HG03457 (cell line): ENCODE results near the gene TMEM214.

Experiments
- ATAC-seq: cut with Tn5 transposase; IDR thresholded peaks from one replicate; pipeline ENCODE4 v1.9.1; 2021; ENCODE audit warnings: moderate number of reproducible peaks; ENCODE audit not compliant: unreplicated experiment

TMEM214 gene

DNA sequence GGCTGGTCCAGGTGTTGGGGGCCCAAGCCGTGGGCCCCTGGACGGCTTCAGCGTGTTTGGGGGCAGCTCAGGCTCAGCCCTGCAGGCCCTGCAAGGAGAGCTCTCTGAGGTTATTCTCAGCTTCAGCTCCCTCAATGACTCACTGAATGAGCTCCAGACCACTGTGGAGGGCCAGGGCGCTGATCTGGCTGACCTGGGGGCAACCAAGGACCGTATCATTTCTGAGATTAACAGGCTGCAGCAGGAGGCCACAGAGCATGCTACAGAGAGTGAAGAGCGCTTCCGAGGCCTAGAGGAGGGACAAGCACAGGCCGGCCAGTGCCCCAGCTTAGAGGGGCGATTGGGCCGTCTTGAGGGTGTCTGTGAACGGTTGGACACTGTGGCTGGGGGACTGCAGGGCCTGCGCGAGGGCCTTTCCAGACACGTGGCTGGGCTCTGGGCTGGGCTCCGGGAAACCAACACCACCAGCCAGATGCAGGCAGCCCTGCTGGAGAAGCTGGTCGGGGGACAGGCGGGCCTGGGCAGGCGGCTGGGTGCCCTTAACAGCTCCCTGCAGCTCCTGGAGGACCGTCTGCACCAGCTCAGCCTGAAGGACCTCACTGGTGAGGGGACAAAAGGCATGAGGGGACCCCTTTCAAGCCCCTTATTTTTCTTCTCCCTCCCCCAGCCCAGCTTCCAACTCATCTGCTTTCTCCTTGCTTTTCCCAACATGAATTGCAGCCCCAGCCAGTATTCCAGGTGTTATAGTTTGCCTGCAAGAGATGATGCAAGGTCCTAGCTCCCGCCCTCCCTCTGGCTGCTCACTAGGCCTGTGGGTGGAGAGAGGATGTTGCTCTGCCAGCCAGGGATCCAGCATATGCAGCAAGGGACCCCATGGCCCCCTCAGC is 50.9 kb downstream of the TMEM214 start:
- ATAC-seq: no peak

GRCh38 chr2:27084297-27085061 is 51.7 kb downstream of the TMEM214 start:
- ATAC-seq: no peak

DNA sequence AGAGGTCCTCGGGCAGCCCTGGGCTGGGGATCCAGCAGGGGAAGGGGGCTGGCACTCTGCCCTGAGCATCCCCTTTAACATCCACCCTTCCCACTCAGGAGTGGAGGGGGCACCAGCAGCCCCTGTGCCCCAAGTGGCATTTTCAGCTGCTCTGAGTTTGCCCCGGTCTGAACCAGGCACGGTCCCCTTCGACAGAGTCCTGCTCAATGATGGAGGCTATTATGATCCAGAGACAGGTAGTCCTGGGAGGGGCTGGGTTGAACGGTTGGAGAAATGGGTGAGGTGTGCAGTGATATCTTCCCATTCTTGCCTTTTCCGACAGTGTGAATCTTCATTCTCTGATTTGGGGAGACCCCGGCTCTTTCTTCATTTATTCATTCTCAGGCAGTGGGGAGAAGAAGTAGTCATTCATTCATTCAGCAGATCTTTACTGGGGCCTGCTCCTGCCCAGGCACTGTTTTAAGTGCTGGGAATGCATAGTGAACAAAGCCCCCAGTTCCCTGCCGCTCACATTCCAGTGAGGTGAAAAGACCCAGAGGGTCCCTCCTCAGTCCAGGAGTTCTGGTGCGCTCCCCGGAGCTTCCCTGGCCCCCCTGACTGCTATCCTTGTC is 52.4 kb downstream of the TMEM214 start:
- no peak for ATAC-seq

DNA sequence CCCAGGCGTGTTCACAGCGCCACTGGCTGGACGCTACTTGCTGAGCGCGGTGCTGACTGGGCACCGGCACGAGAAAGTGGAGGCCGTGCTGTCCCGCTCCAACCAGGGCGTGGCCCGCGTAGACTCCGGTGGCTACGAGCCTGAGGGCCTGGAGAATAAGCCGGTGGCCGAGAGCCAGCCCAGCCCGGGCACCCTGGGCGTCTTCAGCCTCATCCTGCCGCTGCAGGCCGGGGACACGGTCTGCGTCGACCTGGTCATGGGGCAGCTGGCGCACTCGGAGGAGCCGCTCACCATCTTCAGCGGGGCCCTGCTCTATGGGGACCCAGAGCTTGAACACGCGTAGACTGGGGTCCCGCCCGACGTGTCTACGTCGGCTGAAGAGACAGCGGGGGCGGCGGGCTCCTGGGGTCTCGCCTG is 52.9 kb downstream of the TMEM214 start:
- ATAC-seq: no peak

DNA sequence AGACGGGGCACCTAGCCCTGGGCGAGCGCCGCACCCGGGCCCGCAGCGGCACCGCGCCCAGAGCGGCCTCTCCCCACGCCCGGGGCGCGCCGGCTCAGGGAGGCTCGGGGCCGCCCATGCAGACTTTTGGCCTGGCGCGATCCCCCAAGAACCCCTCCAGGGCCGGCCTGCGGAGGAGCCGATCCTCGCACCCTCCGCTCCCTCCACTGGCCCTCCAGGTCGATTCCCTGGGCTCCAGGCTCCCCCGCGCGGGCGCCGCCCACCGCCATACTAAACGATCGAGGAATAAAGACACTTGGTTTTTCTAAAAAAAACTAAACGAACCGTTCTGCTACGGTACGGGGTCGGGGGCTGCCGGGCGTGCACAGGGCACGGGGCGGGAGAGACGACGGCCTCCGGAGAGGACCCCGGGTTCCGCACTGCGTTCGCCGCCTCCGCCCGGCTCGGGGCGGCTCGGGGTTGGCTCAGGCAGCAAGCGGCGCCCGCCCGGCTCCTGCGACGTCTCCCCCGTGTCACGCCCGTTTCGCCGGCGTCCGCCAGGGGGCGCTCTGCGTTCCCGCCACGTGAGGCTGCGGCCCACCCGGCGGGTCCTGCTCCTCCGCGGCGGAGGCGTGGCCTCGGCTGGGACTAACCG is 53.4 kb downstream of the TMEM214 start:
- peak; percentile 54 for ATAC-seq

DNA sequence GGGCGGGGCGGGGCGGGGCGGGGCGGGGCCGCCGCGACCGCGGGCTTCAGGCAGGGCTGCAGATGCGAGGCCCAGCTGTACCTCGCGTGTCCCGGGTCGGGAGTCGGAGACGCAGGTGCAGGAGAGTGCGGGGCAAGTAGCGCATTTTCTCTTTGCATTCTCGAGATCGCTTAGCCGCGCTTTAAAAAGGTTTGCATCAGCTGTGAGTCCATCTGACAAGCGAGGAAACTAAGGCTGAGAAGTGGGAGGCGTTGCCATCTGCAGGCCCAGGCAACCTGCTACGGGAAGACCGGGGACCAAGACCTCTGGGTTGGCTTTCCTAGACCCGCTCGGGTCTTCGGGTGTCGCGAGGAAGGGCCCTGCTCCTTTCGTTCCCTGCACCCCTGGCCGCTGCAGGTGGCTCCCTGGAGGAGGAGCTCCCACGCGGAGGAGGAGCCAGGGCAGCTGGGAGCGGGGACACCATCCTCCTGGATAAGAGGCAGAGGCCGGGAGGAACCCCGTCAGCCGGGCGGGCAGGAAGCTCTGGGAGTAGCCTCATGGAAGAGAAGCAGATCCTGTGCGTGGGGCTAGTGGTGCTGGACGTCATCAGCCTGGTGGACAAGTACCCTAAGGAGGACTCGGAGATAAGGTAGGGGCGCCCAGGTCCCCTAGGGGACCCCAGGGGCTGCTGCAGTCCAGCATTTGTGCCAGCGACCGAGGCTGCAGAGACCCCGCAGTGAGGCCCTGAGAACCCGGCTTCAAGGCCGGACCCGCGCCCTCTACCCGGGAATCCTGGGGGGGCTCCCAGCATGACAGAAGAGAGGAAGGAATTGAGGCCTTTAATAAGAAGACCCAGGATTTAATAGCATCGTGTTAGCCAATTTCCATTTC is 54.2 kb downstream of the TMEM214 start, which contains the start of gene KHK:
Gene KHK (plus strand): TSS at position 49 of the 870 bp plus-strand sequence. CDS start 488 bp downstream, at position 537.
- no peak for ATAC-seq

- ATAC-seq: no peak
Measured at GRCh38 chr2:27087823-27088410, 55.2 kb downstream of the TMEM214 start.

- ATAC-seq: no peak
Measured at GRCh38 chr2:27088634-27089033, 55.9 kb downstream of the TMEM214 start.

DNA sequence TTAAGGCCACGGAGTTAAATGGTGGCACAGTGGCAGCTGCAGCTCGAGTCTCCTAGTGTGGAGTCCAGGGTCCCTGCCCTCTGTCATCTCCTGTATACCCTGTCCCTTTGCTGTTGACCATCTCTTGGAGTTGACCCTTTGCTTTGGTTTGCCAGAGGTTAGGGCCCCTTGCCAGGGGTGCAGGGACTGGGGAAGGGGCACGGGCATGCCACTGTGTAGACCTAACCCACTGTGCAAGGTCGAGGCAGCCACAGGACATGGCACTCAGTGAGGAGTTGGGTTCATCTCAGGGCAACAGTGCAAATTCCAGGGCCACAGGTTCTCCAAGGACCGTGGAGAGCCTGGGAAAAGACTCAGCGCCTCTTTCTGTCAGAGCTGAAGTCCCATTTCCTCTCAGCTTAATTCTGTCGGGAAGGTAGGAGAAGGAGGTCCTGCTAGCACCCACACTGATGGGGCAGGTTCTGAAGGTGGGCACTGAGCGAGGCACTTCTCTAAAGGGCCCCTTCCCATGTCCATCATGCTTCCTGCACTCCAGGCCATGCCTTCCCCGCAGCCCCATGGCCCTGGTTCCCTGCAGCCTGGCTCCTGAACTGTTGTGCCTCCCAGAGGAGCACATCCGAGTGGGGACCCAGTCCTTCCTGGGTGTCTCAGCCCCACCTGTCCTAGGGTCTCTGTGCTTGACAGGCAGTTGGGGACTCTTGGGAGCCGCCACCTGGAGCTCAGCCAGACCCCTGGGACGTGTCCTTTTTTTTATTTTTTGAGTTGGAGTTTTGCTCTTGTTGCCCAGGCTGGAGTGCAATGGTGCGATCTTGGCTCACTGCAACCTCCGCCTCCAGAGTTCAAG is 56.6 kb downstream of the TMEM214 start:
- ATAC-seq: no peak
